HL-60 (cell line): ENCODE measurements around the gene NOS1AP.

ENCODE experiments used
- DNase-seq, 2 experiments: peaks; one replicate each; pipeline ENCODE4 v3.0.0-alpha.2; 2010 to 2020; ENCODE audit warnings: low read depth in 1 of 2, low spot score in 1 of 2
- H3K27ac ChIP-seq: fragments of 250-450 bp; sonication (Bioruptor Pico); replicated peaks from 2 replicates; pipeline ENCODE4 v1.5.1; 2020; ENCODE audit warnings: mild to moderate bottlenecking, moderate library complexity
- H3K27me3 ChIP-seq: fragments of 250-450 bp; sonication (Bioruptor Pico); 2 replicates; pipeline ENCODE4 v1.5.1; 2021; ENCODE audit warnings: mild to moderate bottlenecking, moderate library complexity; ENCODE audit not compliant: insufficient read depth, poor library complexity, severe bottlenecking
- H3K4me3 ChIP-seq: replicated peaks from 2 replicates; pipeline ENCODE4 v1.5.1; 2011; ENCODE audit warnings: mild to moderate bottlenecking, control low read depth, low read length; ENCODE audit not compliant: insufficient read depth
- GABPA ChIP-seq: IDR thresholded peaks from 2 replicates; pipeline ENCODE4 v1.6.1; 2012; ENCODE audit warnings: low read depth
- POLR2AphosphoS5 ChIP-seq: IDR thresholded peaks from 2 replicates; pipeline ENCODE4 v1.6.1; 2012; ENCODE audit warnings: low read depth
- SPI1 ChIP-seq: IDR thresholded peaks from 2 replicates; pipeline ENCODE4 v1.6.1; 2012; ENCODE audit warnings: low read depth, mild to moderate bottlenecking, borderline replicate concordance
- TF ChIP-seq, protein P1 (sequence below): IDR thresholded peaks from one replicate; pipeline ENCODE4 v1.5.1; 2011; ENCODE audit warnings: low read length, control low read depth, inconsistent platforms; ENCODE audit not compliant: insufficient read depth
- TF ChIP-seq, protein P2 (sequence below): IDR thresholded peaks from 2 replicates; pipeline ENCODE4 v1.6.1; 2012; ENCODE audit warnings: low read depth; ENCODE audit not compliant: insufficient replicate concordance

Gene NOS1AP

DNA sequence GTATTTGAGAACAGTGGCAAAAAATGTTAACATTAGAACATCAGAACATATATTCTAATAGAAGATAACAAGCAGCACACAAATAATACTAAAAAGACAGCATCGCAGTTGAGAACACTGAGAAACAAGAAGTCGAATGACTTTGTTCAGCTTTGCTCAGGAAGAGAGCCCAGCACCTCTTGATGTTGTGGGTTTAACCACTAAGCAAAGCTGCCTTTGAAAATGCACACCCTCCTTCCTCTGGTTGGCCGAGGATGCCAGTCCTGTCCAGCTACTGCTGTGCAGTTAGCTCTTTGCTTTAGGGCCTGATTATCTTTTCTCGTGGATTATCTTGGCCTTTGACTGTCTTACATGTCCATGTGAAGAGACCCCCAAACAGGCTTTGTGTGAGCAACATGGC is 246.7 kb downstream of the NOS1AP start:
- Histone ChIP-seq H3K4me3 (no peak overlapping the region), H3K27ac (no peak overlapping the region), H3K27me3 (no peaks in the 10 kb centered on the region)
- TF ChIP-seq SPI1 = no peak
- TF ChIP-seq, protein P1, sequence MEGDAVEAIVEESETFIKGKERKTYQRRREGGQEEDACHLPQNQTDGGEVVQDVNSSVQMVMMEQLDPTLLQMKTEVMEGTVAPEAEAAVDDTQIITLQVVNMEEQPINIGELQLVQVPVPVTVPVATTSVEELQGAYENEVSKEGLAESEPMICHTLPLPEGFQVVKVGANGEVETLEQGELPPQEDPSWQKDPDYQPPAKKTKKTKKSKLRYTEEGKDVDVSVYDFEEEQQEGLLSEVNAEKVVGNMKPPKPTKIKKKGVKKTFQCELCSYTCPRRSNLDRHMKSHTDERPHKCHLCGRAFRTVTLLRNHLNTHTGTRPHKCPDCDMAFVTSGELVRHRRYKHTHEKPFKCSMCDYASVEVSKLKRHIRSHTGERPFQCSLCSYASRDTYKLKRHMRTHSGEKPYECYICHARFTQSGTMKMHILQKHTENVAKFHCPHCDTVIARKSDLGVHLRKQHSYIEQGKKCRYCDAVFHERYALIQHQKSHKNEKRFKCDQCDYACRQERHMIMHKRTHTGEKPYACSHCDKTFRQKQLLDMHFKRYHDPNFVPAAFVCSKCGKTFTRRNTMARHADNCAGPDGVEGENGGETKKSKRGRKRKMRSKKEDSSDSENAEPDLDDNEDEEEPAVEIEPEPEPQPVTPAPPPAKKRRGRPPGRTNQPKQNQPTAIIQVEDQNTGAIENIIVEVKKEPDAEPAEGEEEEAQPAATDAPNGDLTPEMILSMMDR = no peak
- TF ChIP-seq POLR2AphosphoS5 = no peak
- TF ChIP-seq, protein P2, sequence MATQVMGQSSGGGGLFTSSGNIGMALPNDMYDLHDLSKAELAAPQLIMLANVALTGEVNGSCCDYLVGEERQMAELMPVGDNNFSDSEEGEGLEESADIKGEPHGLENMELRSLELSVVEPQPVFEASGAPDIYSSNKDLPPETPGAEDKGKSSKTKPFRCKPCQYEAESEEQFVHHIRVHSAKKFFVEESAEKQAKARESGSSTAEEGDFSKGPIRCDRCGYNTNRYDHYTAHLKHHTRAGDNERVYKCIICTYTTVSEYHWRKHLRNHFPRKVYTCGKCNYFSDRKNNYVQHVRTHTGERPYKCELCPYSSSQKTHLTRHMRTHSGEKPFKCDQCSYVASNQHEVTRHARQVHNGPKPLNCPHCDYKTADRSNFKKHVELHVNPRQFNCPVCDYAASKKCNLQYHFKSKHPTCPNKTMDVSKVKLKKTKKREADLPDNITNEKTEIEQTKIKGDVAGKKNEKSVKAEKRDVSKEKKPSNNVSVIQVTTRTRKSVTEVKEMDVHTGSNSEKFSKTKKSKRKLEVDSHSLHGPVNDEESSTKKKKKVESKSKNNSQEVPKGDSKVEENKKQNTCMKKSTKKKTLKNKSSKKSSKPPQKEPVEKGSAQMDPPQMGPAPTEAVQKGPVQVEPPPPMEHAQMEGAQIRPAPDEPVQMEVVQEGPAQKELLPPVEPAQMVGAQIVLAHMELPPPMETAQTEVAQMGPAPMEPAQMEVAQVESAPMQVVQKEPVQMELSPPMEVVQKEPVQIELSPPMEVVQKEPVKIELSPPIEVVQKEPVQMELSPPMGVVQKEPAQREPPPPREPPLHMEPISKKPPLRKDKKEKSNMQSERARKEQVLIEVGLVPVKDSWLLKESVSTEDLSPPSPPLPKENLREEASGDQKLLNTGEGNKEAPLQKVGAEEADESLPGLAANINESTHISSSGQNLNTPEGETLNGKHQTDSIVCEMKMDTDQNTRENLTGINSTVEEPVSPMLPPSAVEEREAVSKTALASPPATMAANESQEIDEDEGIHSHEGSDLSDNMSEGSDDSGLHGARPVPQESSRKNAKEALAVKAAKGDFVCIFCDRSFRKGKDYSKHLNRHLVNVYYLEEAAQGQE = no peak
- TF ChIP-seq GABPA = no peak
- DNase-seq = peak in 1 of 2 experiments; percentile 30

DNA sequence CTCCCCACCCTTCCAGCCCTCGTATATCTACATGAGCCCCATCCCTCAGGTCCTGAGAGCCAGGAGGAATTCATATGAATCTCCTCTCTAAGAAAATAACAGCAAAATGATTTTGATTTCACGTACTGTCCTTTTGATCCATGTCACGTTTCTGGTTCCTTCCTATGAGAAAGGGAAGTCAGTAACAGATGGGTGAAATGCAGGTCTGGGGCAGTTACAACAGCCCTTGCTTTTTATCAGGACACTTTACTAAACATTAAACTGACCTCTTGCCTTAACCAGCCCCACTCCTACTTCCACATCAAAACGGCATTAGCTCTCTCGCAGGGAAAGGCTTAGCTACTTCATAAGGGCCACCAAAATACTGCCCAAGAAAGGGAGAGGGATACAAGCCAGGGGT is 248.1 kb downstream of the NOS1AP start:
- DNase-seq = peak; percentile 29 to 45
- Histone ChIP-seq H3K27ac (no peak overlapping the region), H3K27me3 (no peaks in the 10 kb centered on the region), H3K4me3 (no peak overlapping the region)
- TF ChIP-seq POLR2AphosphoS5 (no peak), SPI1 (peak; percentile 40; the same call in 1 of the 2 replicates), GABPA (no peak)
- TF ChIP-seq, protein P2 = no peak

DNA sequence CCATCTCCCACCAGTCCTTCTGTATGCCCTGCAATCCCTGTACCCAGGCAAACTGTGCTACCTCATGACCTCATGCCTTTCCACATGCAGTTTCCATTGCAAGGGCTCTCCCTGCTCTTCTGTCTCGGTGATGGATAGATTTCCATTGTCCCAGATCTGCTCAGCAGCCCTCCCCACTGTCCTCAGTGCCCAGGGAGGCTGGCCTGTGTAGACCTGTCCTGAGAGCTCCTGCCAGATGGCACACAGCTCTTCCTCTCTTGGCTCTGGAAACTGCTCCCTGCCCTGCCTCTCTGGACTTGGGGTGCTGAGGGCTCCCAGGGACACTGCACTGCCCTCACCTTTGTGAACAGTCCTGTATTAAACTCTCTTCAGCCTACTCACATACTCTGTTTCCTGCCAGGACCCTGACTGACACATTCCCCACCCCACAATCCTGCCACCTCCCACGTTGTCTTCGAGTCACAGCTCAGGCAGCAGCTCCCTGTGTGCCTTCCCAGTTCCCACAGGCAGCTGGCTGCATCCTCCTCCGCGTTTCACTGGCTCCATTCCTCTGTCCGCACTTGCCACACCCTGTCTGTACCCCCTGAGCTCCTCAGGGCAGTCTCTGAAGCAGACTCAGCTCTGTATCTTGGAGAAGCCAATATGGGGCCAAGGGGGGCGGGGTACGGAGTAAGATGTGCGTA is 250.1 kb downstream of the NOS1AP start:
- H3K27me3 ChIP-seq = no peaks in the 10 kb centered on the region
- no peak for DNase-seq
- no peak overlapping the region for H3K27ac ChIP-seq
- no peak overlapping the region for H3K4me3 ChIP-seq
- TF ChIP-seq, protein P2 = no peak
- TF ChIP-seq, protein P1 = no peak
- TF ChIP-seq SPI1 (no peak), POLR2AphosphoS5 (no peak), GABPA (no peak)
